HepG2 (cell line): ENCODE measurements around the gene GLTPD2. TPM values are rescaled to one million over a fixed set of nuclear protein-coding genes. Genes with fewer than 3 reads are reported as not detected.

Experiments
- ADNP ChIP-seq: sonication (generic); formaldehyde crosslinking; IDR thresholded peaks from 2 replicates; pipeline ENCODE4 v1.4.0; 2020; ENCODE audit warnings: missing genetic modification reagents
- ARNTL ChIP-seq: sonication (generic); formaldehyde crosslinking; IDR thresholded peaks from 2 replicates; pipeline ENCODE4 v1.4.0; 2020; ENCODE audit warnings: mild to moderate bottlenecking, missing genetic modification reagents
- ATF3 ChIP-seq: sonication (generic); formaldehyde crosslinking; IDR thresholded peaks from 2 replicates; pipeline ENCODE4 v1.4.0; 2020; ENCODE audit warnings: missing genetic modification reagents
- DPF2 ChIP-seq: sonication (generic); formaldehyde crosslinking; IDR thresholded peaks from 2 replicates; pipeline ENCODE4 v1.4.0; 2020; ENCODE audit warnings: mild to moderate bottlenecking, low read depth, missing genetic modification reagents, borderline replicate concordance
- DZIP1 ChIP-seq: sonication (generic); formaldehyde crosslinking; IDR thresholded peaks from 2 replicates; pipeline ENCODE4 v1.5.0; 2020; ENCODE audit warnings: mild to moderate bottlenecking, missing genetic modification reagents
- E2F2 ChIP-seq: sonication (generic); formaldehyde crosslinking; IDR thresholded peaks from 2 replicates; pipeline ENCODE4 v1.4.0; 2020; ENCODE audit warnings: missing genetic modification reagents, borderline replicate concordance
- GMEB1 ChIP-seq: sonication (generic); formaldehyde crosslinking; IDR thresholded peaks from 2 replicates; pipeline ENCODE4 v1.5.1; 2020; ENCODE audit warnings: missing genetic modification reagents, mild to moderate bottlenecking, borderline replicate concordance
- NR2F2 ChIP-seq: IDR thresholded peaks from 2 replicates; pipeline ENCODE4 v1.6.1; 2012; ENCODE audit warnings: low read depth, inconsistent platforms, borderline replicate concordance
- NR3C1 ChIP-seq: sonication (generic); formaldehyde crosslinking; IDR thresholded peaks from 2 replicates; pipeline ENCODE4 v1.4.0; 2020; ENCODE audit warnings: missing genetic modification reagents
- RFXANK ChIP-seq: IDR thresholded peaks from 2 replicates; pipeline ENCODE4 v1.6.1; 2016
- RXRB ChIP-seq: IDR thresholded peaks from 2 replicates; pipeline ENCODE4 v1.6.1; 2016; ENCODE audit warnings: borderline replicate concordance, missing genetic modification reagents, missing compliant biosample characterization
- TAF1 ChIP-seq: sonication (generic); formaldehyde crosslinking; IDR thresholded peaks from 2 replicates; pipeline ENCODE4 v1.4.0; 2020; ENCODE audit warnings: missing genetic modification reagents
- THYN1 ChIP-seq: sonication (generic); formaldehyde crosslinking; IDR thresholded peaks from 2 replicates; pipeline ENCODE4 v1.8.1; 2023; ENCODE audit warnings: low read depth, mild to moderate bottlenecking, moderate library complexity, missing genetic modification reagents, borderline replicate concordance
- ZBED4 ChIP-seq: sonication (generic); formaldehyde crosslinking; IDR thresholded peaks from 2 replicates; pipeline ENCODE4 v1.4.0; 2020; ENCODE audit warnings: missing genetic modification reagents, borderline replicate concordance
- ZEB1 ChIP-seq: IDR thresholded peaks from 2 replicates; pipeline ENCODE4 v1.6.1; 2012; ENCODE audit warnings: mild to moderate bottlenecking, low read depth, inconsistent platforms; ENCODE audit not compliant: insufficient replicate concordance
- ZFP41 ChIP-seq: sonication (generic); formaldehyde crosslinking; IDR thresholded peaks from 2 replicates; pipeline ENCODE4 v1.4.0; 2020; ENCODE audit warnings: mild to moderate bottlenecking, missing genetic modification reagents, borderline replicate concordance
- ZNF678 ChIP-seq: sonication (generic); formaldehyde crosslinking; IDR thresholded peaks from 2 replicates; pipeline ENCODE4 v1.4.0; 2020; ENCODE audit warnings: mild to moderate bottlenecking, missing genetic modification reagents
- polyA plus RNA-seq, 8 experiments: library from polyadenylated mRNA; depleted of rRNA in 3 of 8; stranded (reverse) in 7 of 8; unstranded in 1 of 8; fragments of >200 nt; fragmentation: Illumina TruSeq in 4 of 8; extraction: Trizol in 4 of 8; gene quantifications; 2 replicates each; pipeline versions ENCODE4 v1.2.1 to v1.2.3, GENCODE V29; 2011 to 2016; ENCODE audit warnings: low read depth in 4 of 8, missing spikeins in 1 of 8, mixed read lengths in 1 of 8; ENCODE audit not compliant: insufficient read depth in 1 of 8
- total RNA-seq, 5 experiments: library from RNA; depleted of rRNA; stranded (reverse); fragments of >200 nt; fragmentation: Illumina TruSeq; extraction: Trizol; gene quantifications; 2 replicates each; pipeline ENCODE4 v1.2.3, GENCODE V29; 2016; ENCODE audit warnings: low read depth in 1 of 5

GLTPD2 gene
- total and polyA plus RNA-seq, 2 of the 13 experiments (the other 11 are each of a cell fraction or from before 2014, with no cell fraction given) = 7.5 to 12.9 TPM

DNA sequence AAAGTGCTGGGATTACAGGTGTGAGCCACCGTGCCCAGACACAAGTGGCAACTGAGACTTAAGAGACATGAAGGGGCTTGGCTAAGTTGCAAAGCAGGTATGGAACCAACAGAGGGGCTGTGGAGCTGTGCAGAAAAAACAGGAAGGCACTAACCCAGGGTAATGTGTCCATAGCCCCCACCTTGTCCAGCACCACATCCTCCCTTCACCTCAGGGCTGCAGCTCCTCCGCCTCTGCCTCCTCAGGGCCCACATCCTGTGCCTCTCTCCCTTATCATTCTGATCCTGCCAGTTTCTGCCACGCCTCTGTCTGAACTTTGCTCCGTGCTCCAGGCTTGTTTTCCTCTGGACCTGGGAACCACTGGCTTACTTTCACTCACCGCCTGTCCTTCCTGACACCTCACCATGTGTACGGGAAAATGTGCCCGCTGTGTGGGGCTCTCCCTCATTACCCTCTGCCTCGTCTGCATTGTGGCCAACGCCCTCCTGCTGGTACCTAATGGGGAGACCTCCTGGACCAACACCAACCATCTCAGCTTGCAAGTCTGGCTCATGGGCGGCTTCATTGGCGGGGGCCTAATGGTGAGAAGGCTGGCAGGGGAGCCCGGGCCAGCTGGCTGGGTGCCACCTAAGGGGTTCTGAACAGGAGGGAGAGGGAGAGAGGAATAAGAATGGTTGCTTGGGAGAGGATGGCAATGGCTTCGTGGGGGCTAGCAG lies 17.1 kb upstream of the GLTPD2 start, which contains the start of gene TM4SF5 (continued):
- no peak; the same call in 1 of the 2 replicates for TF ChIP-seq THYN1
- peak; percentile 13; the same call in 1 of the 2 replicates for TF ChIP-seq GMEB1
- no peak for TF ChIP-seq NR2F2
- peak; percentile 65 for TF ChIP-seq ZBED4 (CRISPR knock-in tag)
- TF ChIP-seq DPF2 (CRISPR knock-in tag) = 0 out of 2 replicates have a peak, but pooled peaks have one; percentile 48
- TF ChIP-seq ZEB1 = no peak
- TF ChIP-seq DZIP1 (CRISPR knock-in tag) = 0 out of 2 replicates have a peak, but pooled peaks have one; percentile 37
- 0 out of 2 replicates have a peak, but pooled peaks have one; percentile 68 for TF ChIP-seq E2F2
- TF ChIP-seq ZFP41 (CRISPR knock-in tag) = 0 out of 2 replicates have a peak, but pooled peaks have one; percentile 38
- TF ChIP-seq ADNP = no peak
- peak; percentile 77; the same call in 1 of the 2 replicates for TF ChIP-seq TAF1 (CRISPR knock-in tag)
- TF ChIP-seq ARNTL = peak; percentile 78; the same call in 1 of the 2 replicates
- TF ChIP-seq RXRB (CRISPR knock-in tag) = peak; percentile 87; the same call in 1 of the 2 replicates
- TF ChIP-seq NR3C1 (CRISPR knock-in tag) = no peak
- 0 out of 2 replicates have a peak, but pooled peaks have one; percentile 74 for TF ChIP-seq ZNF678
- TF ChIP-seq ATF3 (CRISPR knock-in tag) = 0 out of 2 replicates have a peak, but pooled peaks have one; percentile 13
- TF ChIP-seq RFXANK = no peak
